ENCODE measurements around the gene IFT88.

Gene IFT88

DNA sequence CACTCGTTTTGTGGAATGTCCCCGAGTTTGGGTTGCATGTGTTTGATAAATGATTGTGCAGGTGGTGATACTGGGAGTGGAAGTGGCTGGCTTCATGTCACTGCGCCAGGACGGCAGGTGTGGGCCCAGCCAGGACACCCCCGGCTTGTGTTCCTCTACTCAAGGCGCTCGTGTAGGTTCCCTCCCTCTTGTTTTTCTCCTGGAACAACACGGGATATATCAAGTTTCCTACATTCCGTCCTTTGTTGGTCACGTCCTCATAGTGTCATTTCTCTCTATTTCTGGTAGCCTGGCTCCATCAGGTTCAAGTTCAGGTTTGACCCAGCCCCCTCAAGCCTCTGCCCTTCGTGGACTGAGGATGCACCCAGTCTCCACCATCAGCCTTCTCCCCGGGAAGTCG is 152.8 kb downstream of the IFT88 start:
- no peak for DNase-seq

DNA sequence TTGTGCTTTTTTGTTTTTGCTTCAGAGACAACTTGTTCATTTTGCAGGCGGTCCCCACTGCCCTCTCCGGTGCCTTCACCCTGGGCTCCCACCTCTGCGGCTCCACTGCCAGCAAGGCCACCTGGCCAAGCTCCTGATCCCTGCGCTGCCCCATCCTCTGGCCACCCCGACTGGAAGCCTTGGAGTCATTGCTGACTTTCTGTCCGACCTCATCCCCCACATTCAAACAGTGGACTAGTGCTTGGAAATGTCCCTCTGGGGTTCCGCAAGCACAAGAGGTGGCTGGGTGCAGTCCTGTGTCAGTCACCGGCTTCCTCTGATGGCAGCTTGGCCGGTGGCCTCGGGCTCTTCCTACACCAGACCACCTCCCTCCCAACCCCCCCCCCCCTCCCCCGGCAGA is 153.5 kb downstream of the IFT88 start:
- DNase-seq = no peak

DNA sequence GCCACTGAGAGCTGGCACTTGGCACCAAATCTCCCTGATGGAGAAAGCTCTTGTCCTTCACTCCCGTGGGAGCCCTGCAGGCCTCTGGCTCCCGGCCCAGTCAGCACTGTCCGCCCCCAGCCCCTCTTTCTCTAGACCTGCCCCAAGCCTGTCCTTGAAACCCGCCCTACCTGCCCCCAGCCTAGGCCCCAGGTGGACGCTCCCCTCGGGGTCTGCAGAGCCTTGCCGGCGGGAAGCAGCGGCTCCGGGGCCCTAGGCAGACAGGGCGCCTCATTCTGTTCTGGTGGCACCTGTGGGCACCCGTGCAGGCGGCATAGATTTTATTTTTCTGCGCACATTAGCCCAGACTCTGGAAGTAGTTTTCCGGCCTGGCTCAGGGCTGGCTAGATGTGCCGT is 154.1 kb downstream of the IFT88 start:
- DNase-seq = no peak

DNA sequence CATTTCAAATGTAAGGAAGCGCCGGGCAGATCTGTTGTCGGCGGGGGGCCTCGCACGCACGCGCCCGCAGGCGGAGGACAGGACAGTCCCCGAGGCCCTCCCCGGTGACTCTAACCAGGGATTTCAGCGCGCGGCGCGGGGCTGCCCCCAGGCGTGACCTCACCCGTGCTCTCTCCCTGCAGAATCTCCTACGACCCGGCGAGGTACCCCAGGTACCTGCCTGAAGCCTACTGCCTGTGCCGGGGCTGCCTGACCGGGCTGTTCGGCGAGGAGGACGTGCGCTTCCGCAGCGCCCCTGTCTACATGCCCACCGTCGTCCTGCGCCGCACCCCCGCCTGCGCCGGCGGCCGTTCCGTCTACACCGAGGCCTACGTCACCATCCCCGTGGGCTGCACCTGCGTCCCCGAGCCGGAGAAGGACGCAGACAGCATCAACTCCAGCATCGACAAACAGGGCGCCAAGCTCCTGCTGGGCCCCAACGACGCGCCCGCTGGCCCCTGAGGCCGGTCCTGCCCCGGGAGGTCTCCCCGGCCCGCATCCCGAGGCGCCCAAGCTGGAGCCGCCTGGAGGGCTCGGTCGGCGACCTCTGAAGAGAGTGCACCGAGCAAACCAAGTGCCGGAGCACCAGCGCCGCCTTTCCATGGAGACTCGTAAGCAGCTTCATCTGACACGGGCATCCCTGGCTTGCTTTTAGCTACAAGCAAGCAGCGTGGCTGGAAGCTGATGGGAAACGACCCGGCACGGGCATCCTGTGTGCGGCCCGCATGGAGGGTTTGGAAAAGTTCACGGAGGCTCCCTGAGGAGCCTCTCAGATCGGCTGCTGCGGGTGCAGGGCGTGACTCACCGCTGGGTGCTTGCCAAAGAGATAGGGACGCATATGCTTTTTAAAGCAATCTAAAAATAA is 154.7 kb downstream of the IFT88 start:
- no peak for DNase-seq

DNA sequence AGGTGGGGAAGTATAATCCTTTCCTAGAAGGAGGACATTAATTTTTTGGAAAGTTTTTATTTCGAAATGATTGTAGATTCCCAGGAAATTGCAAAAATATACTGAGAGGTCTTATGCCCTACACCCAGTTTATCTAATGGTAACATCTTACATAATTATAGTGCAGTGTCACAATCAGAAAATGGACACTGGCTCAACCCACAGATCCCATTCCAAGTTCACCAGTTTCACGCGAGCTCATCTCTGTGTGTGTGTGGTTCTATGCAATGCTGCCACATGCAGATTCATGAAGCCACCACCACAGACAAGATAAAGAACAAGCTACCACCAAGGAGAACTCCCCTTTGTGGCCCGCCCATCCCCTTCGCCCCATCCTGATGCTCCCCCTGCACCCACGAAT is 160.9 kb downstream of the IFT88 start:
- DNase-seq = no peak

DNA sequence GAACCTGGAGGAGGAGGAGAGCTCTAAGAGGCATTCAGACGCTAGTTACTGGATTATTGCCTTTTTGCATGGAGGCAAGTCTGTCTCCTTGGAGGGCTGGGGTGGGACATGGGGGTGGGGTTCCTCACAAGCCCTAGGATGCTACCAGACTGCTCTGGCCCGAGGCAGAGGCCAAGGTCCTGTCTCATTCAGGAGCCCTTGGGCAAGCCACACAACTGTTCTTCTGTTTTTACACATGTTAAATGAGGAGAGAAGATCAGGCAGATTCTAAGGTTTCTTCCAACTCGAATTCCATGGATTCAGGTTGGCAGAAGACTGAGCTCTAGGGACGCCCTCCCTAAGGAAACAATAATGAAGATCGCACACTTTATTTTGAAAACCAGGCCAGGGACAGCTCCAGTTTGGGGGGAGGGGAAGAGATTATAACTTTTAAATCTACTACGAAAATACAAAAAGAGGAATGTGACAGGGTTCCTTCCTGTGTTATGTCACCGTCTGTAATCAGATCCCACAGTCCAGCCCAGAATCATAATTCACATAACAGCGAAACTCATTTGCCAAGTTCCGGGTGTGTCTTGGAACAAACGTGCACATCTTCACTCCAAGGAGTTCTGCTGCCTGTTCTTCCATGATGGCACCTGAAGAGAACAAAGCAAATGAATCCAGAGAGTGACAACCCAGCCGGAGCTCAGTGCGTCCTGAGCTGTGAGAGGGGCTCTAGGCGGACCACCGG is 161.8 kb downstream of the IFT88 start:
- DNase-seq = no peak

DNA sequence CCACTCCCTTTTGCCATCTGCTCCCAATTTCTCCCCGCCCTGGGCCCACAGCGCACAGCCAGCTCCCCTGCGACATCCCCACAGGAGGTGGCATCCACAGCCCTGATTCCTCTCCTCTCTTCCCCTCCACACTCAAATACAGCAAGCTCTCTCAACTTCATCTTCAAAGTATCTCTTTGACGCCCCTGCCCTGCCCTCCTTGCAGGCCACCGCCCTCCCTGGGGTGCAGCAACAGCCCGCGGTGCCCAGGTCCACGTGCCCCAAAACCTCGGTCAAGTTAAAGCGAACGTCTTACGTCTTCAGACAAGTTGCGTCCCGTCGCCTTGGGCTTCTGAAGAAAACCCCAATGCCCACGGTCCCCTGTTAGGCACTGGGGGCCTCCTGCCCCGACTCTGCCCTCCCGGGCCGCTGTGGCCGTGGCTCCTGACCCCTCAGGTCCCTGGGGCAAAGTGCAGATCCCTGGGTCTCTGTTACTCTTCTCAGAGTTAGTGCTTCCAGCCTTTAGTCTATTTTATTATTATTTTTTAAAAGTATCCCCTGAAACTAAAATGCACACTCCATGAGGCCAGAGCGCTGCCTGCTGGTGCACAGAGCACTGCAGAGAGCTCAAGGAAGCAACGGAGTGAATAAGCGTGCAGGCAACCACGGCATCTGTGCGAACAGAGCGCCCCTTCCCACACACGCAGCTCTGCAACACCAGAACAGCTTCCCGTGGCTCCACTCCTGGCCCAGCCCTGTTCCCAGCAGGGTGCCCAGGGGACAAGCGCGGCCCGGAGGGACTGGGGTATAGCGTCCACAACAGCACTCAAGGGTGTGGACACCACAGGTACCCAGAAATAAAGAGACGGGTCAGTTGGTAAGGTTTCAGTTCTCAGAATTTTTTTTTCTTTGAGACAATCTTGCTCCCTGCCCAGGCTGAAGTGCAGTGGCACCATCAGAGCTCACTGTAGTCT is 163.0 kb downstream of the IFT88 start:
- DNase-seq = no peak

DNA sequence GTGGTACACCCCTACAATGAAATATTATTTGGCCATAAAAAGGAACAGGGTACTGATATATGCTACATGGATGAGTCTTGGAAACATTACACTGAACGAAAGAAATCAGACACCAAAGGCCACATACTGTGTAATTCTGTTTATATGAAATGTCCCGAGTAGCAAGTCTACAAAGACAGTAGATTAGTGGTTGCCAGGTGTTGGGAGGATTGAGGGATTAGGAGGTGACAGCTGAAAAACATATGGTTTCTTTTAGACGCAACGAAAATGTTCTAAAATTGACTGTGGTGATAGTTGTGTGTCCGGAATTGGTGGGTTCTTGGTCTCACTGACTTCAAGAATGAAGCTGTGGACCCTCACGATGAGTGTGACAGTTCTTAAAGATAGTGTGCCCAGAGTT is 171.7 kb downstream of the IFT88 start:
- no peak for DNase-seq

DNA sequence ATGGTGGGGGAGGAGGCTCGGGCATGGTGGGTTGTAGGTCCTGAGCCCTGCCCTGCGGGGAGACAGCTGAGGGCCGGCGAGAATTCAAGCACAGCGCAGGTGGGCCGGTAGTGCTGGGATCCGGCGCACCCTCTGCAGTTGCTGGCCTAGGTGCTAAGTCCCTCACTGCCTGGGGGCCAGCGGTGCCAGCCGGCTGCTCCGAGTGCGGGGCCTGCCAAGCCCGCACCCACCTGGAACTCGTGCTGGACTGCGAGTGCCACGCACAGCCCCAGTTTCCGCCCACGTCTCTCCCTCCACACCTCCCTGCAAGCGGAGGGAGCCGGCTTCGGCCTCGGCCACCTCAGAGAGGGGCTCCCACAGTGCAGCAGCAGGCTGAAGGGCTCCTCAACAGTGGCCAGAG is 173.1 kb downstream of the IFT88 start:
- DNase-seq = no peak

Measured in NCI-H1105 treated with DMSO at 0.1 percent for 48 hours (cell line).